ENCODE measurements around the gene PRKCE.

Gene PRKCE

GRCh38 chr2:46114996-46115395 is 463.5 kb downstream of the PRKCE start:
- DNase-seq (ENCODE audit: low spot score in 2 of 2) (no peak), ATAC-seq (no peak)
- no peak overlapping the region for H3K4me3 Mint-ChIP-seq
- H3K36me3 Mint-ChIP-seq: no peaks in the 10 kb centered on the region
- peaks cover 6% of the 10 kb centered on the region for H3K4me1 Mint-ChIP-seq
- H3K9me3 Mint-ChIP-seq: no peaks in the 10 kb centered on the region
- no peak overlapping the region for H3K27ac Mint-ChIP-seq

GRCh38 chr2:46116150-46116549 is 464.7 kb downstream of the PRKCE start:
- no peak for ATAC-seq
- no peak for DNase-seq (ENCODE audit: low spot score in 2 of 2)
- H3K4me3 Mint-ChIP-seq: no peak overlapping the region
- peaks cover 6% of the 10 kb centered on the region for H3K4me1 Mint-ChIP-seq
- no peak overlapping the region for H3K27ac Mint-ChIP-seq
- H3K36me3 Mint-ChIP-seq: no peaks in the 10 kb centered on the region
- no peaks in the 10 kb centered on the region for H3K9me3 Mint-ChIP-seq

- H3K9me3 Mint-ChIP-seq: no peaks in the 10 kb centered on the region
- no peak overlapping the region for H3K27ac Mint-ChIP-seq
- ATAC-seq (no peak), DNase-seq (ENCODE audit: low spot score in 2 of 2) (no peak)
- no peak overlapping the region for H3K4me3 Mint-ChIP-seq
- H3K36me3 Mint-ChIP-seq: no peaks in the 10 kb centered on the region
- peaks cover 6% of the 10 kb centered on the region for H3K4me1 Mint-ChIP-seq
These were observed 465.1 kb downstream of the PRKCE start for GRCh38 chr2:46116553-46116991.

DNA sequence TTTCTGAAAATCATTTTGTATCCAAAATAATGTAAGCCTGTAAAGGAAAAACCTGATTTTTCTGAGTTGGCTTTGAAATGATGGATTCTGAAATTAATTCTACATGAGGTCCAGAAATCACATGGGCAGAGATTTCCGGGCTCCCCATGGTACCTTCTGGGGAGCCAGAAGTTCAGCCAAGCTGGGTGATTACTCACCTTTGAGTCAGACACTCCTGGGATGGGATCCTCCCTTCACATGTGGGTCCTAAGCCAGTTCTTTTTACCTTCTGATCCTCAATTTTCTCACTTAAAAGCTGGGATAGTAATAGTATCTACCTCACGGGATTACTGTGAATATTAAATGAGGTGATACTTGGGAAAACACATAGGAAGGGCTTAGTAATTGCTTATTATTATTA is 465.9 kb downstream of the PRKCE start:
- Mint-ChIP-seq H3K9me3 (no peaks in the 10 kb centered on the region), H3K36me3 (no peaks in the 10 kb centered on the region), H3K4me1 (peaks cover 6% of the 10 kb centered on the region), H3K27ac (no peak overlapping the region), H3K4me3 (no peak overlapping the region)
- DNase-seq (ENCODE audit: low spot score in 2 of 2) (no peak), ATAC-seq (no peak)

DNA sequence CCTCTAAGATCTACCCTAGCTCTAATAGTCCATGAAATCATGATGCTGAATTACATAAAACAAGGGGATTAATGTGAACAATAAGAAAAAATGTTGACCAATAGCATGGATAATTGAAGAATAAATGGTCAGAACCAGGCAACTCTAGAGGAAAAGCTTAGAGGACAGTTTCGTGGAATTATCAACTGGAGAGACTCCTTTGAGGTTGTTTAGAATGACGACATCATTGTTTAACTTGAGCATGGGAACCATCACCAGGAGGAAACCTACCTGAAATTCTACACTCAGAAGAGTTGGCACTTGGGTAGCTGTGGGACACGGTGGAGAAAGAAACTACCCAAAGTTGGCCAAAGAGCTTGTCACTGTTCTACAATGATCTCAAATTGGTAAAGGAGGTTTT is 466.5 kb downstream of the PRKCE start:
- DNase-seq (ENCODE audit: low spot score in 2 of 2) (no peak), ATAC-seq (no peak)
- H3K36me3 Mint-ChIP-seq: no peaks in the 10 kb centered on the region
- no peak overlapping the region for H3K27ac Mint-ChIP-seq
- peaks cover 6% of the 10 kb centered on the region for H3K4me1 Mint-ChIP-seq
- H3K9me3 Mint-ChIP-seq: no peaks in the 10 kb centered on the region
- no peak overlapping the region for H3K4me3 Mint-ChIP-seq

- Mint-ChIP-seq H3K9me3 (no peaks in the 10 kb centered on the region), H3K4me1 (peaks cover 6% of the 10 kb centered on the region), H3K36me3 (no peaks in the 10 kb centered on the region), H3K4me3 (no peak overlapping the region), H3K27ac (no peak overlapping the region)
- ATAC-seq (no peak), DNase-seq (ENCODE audit: low spot score in 2 of 2) (no peak)
These were observed 467.3 kb downstream of the PRKCE start for GRCh38 chr2:46118656-46119371.

- no peak for DNase-seq (ENCODE audit: low spot score in 2 of 2)
- H3K4me1 Mint-ChIP-seq: peaks cover 6% of the 10 kb centered on the region
- H3K27ac Mint-ChIP-seq: no peak overlapping the region
- H3K4me3 Mint-ChIP-seq: no peak overlapping the region
- H3K36me3 Mint-ChIP-seq: no peaks in the 10 kb centered on the region
- H3K9me3 Mint-ChIP-seq: no peaks in the 10 kb centered on the region
- ATAC-seq: no peak
These were observed 468.0 kb downstream of the PRKCE start for GRCh38 chr2:46119453-46119852.

DNA sequence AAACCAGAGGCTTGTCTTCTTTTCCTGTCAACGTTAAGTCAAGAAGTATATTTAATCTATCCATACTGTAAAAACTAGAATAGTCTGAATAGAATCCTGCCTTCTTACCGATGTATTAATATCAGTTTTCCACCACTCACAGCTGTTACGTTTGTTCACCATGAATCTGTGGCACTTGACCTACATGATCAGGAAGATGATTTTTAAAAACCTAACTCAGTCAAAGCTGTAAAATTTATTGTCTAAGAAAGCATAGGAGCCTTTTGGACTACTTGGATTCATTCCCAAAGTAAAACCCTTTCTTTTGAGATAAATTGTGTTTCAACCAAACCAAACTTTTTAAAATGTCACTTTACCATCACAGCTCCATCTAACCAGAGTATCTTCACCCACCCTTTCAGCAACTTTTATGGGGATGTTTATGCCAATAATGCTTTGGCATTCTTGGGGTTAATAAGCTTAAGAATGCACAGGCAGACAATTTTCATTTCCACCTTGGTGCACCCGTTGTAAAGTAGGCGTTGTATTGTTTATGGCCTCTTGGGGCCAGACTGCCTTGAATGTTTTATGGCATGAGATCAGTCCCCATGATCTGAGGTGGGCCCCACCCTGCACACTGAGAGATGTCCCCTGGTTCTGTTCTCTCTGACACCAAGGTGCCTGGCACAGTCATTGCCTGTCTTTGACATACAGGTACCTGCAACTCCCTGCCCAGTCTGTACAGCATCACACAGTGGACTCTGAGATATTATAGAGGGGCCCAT is 469.5 kb downstream of the PRKCE start:
- no peak overlapping the region for H3K4me3 Mint-ChIP-seq
- no peaks in the 10 kb centered on the region for H3K36me3 Mint-ChIP-seq
- no peaks in the 10 kb centered on the region for H3K9me3 Mint-ChIP-seq
- H3K27ac Mint-ChIP-seq: no peak overlapping the region
- peaks cover 6% of the 10 kb centered on the region for H3K4me1 Mint-ChIP-seq
- DNase-seq (ENCODE audit: low spot score in 2 of 2): no peak
- ATAC-seq: no peak

DNA sequence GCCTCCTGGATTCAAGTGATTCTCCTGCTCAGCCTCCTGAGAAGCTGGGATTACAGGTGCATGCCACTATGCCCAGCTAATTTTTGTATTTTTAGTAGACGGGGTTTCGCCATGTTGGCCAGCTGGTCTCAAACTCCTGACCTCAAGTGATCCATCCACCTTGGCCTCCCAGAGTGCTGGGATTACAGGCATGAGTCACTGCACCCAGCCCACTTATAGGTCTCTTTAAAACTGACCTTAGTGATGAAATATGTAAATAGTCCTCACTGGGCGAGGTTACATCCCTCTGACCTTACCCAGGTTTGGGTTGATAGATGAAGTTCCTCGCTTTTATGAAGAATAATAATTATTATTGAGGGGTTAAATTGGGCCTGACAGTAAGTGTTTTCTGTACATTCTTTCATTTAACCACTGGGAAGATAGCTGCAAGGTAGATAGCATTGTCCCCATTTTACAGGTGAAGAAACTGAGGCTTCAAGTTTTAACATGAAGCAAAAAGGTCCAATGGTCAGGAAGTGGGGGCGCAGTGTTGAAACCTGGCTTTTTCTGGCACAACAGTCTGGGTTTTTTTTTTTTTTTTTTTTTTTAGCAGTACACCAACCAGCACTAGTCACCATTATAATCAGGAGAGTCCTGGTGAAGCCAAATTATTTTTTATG is 471.0 kb downstream of the PRKCE start:
- DNase-seq (ENCODE audit: low spot score in 2 of 2): no peak
- Mint-ChIP-seq H3K27ac (no peak overlapping the region), H3K36me3 (no peaks in the 10 kb centered on the region), H3K4me1 (peaks cover 6% of the 10 kb centered on the region), H3K4me3 (no peak overlapping the region), H3K9me3 (no peaks in the 10 kb centered on the region)
- ATAC-seq: no peak

DNA sequence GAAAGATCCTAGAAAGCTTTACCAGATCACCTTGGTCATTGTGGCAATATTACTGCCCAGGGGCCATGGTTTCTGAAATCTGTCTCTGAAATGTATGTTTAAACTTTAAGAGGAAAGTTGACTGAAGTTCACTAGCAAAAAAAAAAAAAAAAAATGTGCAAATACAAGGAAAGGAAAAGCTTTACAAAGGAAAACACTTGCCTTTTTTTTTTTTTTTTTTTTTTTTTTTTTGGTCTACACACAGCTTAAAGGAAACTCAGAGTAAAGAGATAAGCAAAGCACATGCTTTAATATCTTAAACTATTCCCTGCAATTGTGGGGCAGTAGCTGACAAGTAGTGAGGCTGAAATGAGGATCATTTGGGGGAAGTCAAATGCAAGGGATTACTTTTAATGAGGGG is 471.5 kb downstream of the PRKCE start:
- H3K27ac Mint-ChIP-seq: no peak overlapping the region
- no peaks in the 10 kb centered on the region for H3K9me3 Mint-ChIP-seq
- peaks cover 6% of the 10 kb centered on the region for H3K4me1 Mint-ChIP-seq
- no peak overlapping the region for H3K4me3 Mint-ChIP-seq
- no peaks in the 10 kb centered on the region for H3K36me3 Mint-ChIP-seq
- ATAC-seq: no peak
- DNase-seq (ENCODE audit: low spot score in 2 of 2): no peak

GRCh38 chr2:46125798-46126197 is 474.3 kb downstream of the PRKCE start:
- DNase-seq (ENCODE audit: low spot score in 2 of 2): no peak
- Mint-ChIP-seq H3K36me3 (no peaks in the 10 kb centered on the region), H3K4me3 (no peak overlapping the region), H3K4me1 (no peaks in the 10 kb centered on the region), H3K9me3 (no peaks in the 10 kb centered on the region), H3K27ac (no peak overlapping the region)
- ATAC-seq: no peak

GRCh38 chr2:46126571-46126970 is 475.1 kb downstream of the PRKCE start:
- no peaks in the 10 kb centered on the region for H3K36me3 Mint-ChIP-seq
- ATAC-seq (no peak), DNase-seq (ENCODE audit: low spot score in 2 of 2) (no peak)
- H3K4me3 Mint-ChIP-seq: no peak overlapping the region
- H3K27ac Mint-ChIP-seq: no peak overlapping the region
- H3K4me1 Mint-ChIP-seq: no peaks in the 10 kb centered on the region
- no peaks in the 10 kb centered on the region for H3K9me3 Mint-ChIP-seq

DNA sequence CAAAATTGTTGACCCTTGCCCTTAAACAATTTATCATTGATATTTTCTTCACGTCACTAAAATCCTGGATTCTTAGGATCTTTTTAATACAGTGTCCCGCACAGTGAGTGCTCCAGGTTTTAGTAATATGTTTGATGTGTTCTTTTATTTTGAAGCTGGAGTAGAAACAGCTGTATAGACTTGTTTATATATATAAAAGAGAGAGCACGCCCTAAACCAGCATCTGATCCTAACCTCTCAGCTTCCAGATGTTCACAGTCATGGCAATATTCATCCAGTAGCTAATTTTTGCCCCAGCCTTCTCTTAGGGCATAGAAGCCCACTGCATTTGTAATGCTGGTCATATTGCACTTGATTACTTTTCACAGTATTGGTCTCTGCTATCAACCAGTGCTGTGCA is 475.7 kb downstream of the PRKCE start:
- H3K4me3 Mint-ChIP-seq: no peak overlapping the region
- ATAC-seq: no peak
- H3K27ac Mint-ChIP-seq: no peak overlapping the region
- H3K9me3 Mint-ChIP-seq: no peaks in the 10 kb centered on the region
- DNase-seq (ENCODE audit: low spot score in 2 of 2): no peak
- H3K36me3 Mint-ChIP-seq: no peaks in the 10 kb centered on the region
- H3K4me1 Mint-ChIP-seq: no peaks in the 10 kb centered on the region

DNA sequence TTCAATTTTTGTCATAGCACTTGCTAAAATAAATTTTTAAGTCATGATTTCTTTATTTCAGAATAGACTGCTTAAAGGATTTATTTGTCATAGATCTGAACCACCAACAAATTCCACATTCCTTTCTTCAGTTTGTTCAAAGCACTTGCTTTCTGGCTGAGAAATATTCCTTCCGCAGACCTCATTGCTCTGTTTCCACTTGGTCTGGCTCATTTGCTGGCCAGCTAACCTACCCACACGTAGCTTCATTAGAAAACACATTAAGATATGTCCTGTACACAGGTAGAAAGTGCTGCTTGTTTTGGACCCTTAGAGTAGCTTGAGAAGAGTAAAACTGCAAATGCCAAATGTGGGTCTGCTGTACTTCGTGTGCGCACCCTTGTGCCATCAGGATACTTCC is 479.0 kb downstream of the PRKCE start:
- Mint-ChIP-seq H3K36me3 (peaks cover 4% of the 10 kb centered on the region), H3K9me3 (no peaks in the 10 kb centered on the region), H3K4me1 (no peaks in the 10 kb centered on the region), H3K27ac (no peak overlapping the region), H3K4me3 (no peak overlapping the region)
- no peak for ATAC-seq
- no peak for DNase-seq (ENCODE audit: low spot score in 2 of 2)

DNA sequence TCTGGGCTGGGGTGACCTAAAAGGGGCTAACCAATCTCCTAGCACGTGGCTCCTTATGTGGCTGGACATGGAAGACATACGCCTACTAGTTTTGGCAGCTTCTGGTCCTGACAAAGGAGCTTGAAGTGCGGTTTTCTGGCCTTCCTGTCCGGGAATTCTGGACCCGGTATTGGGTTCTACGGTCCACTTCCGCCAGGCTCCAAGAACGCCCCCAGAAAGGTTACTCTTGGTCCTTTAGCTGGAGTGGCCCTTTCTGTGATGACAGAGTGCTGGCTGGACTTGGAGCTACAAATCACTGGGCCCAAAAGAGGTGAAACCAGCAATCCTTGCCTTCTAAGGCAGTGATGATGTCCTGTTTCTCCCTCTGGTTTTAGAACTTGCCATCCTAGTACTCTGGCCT is 481.5 kb downstream of the PRKCE start:
- H3K9me3 Mint-ChIP-seq: no peaks in the 10 kb centered on the region
- peaks cover 4% of the 10 kb centered on the region for H3K36me3 Mint-ChIP-seq
- H3K4me1 Mint-ChIP-seq: no peaks in the 10 kb centered on the region
- ATAC-seq (no peak), DNase-seq (ENCODE audit: low spot score in 2 of 2) (no peak)
- H3K4me3 Mint-ChIP-seq: no peak overlapping the region
- H3K27ac Mint-ChIP-seq: no peak overlapping the region
